Measurements from ENCODE around the gene LMO3. TPM values are rescaled to one million over a fixed set of nuclear protein-coding genes. Genes with fewer than 3 reads are reported as not detected.

The LMO3 gene
- total RNA-seq, 1 donor from 2014 or later, result 3.8 TPM

DNA sequence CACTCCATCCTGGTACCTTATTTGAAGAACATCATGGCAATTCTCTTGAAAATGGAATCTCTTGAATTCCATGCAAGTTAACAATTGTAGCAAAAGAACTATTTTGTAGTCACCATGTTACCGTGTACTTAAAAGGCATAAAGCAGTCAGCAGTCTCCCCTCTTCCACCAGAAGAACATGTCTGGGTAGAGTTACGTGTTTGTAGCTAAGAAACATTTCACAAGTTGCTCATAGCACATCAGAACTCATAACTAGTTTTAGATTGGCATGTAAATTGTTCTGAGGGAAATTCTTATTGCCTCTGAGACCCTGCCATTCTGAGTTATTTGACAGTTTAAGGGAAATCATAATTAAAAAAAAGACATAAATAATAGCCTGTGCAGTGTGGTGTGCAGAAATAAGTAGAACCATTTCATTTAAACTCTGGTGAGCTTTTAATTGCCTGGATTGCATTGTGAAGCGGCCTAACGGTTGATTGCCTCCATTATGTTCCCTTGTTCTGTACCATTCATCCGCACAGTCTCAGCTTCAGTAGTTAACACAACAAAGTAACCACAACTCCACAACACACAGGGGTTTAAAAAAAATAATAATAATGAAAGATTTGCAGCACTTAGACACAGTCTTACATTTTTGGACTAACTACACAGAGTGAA lies 2.6 kb downstream of the LMO3 start:
- no peak for DNase-seq (ENCODE audit: missing footprints)
- intact Hi-C loops (cut with DNase I), result no loop called here
- no peak for ATAC-seq

DNA sequence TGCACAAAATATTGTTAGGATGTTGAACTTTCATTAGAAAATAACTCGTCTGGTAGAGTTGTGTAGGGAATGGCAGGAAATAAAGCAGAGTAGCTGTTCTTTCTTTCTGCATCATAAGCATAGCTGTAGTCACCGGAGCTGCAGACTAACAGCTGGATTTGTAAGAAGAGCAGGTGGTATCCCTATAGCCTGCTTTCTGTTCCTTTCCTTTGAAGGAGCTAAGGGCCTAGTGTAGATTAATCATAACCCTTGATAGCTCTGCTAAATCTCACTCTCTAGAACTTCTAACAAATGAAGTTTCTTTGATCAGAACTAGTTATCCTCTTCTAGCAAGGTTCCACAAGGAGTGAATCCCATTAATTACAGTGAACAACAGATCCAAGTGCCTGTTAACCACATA lies 3.5 kb downstream of the LMO3 start:
- no peak for ATAC-seq
- intact Hi-C loops (cut with DNase I), result no loop called here
- no peak for DNase-seq (ENCODE audit: missing footprints)

DNA sequence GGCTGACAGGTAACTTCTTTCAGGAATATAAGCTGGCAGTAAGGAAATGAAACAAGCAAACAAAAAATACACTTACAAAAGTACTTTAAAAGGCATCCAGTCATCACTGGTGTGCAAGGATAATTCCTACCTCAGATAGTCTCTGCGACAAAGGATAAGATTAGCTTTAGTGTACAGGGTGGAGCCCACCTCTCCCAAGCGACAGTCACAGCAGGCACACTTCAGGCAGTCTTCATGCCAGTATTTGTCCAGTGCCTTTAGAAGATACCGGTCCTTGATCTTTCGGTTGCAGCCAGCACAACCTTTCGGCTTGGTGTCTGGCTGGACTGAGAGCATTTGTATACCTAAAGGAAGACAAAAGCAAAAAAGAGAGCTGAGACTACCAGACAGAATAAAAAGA lies 5.4 kb downstream of the LMO3 start:
- no peak for DNase-seq (ENCODE audit: missing footprints)
- intact Hi-C loops (cut with DNase I), result no loop called here
- ATAC-seq, result no peak

DNA sequence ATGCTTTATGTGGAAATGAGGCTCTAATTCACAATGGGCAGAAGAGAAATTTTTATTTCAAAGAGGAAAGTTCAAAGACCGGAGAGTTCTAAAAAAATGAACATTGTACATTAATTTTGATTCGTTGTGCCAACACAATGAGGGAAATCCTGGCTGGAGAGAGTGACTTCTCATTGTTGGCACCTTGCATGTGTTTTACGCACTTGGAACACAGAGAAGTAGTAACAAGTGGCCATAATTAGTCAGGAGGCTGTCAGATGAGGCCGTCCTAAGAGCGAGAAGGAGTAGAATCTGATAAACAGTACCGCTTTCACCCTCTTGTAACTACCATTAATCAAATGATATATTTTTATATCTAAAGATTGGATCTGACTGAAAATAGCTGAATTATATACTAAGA lies 6.9 kb downstream of the LMO3 start:
- DNase-seq (ENCODE audit: missing footprints), result no peak
- intact Hi-C loops (cut with DNase I), result no loop called here
- ATAC-seq, result no peak

DNA sequence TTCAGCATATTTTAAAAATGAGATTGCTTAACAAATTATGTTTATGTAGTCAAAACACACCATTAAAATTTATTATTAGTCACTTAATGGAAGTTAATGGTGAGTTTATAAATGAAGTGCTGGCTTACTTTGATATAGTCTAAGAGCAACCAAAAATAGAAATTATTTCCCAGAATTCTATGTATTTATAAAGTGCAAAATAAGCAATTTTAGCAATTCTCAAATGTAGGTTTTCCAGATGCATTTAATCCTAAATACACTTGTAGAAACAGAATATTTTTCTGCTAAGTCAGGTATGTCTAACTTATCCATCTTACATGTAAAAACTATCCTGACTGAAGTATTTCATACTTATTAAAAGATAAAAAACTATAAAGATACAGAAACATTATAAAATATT lies 11.2 kb downstream of the LMO3 start:
- intact Hi-C loops (cut with DNase I), result no loop called here
- no peak for ATAC-seq
- no peak for DNase-seq (ENCODE audit: missing footprints)

DNA sequence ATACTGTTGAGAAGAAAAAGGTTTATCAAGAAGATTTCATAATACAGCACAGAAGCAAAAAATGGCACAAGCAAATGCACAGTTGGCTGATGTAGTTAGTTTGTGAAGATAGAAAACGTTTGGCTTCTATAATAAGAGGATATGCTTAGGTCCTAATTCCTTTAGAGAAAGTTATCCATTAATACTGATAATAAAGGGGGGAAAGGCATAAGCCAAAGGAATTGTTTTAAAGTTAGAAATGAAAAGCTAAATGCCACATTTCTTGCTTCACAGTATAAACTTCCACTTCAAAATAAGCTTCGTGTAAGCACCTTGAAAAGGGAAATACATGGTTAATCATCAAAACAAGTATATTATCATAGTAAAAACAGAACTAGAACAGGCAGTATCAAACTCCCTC lies 12.4 kb downstream of the LMO3 start:
- DNase-seq (ENCODE audit: missing footprints) (no peak), ATAC-seq (no peak)
- intact Hi-C loops (cut with DNase I), result no loop called here

DNA sequence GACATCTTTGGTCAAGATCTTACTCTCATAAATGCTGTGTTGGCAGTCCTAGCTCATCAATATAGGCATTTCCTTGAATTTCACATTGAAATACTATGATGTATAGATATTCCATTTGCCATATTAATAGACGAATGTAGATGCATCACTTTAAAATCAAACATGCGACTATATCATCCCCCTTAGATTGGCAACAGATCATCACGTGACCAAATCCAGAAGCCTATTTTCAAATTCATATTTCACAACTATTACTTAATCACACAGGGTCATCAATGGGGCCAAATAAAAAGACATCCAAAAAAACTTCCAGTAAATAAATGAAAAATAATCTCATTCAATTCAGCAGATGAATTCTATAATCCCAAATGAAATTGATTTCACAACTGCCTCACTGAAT lies 15.3 kb downstream of the LMO3 start:
- ATAC-seq (no peak), DNase-seq (ENCODE audit: missing footprints) (no peak)
- intact Hi-C loops (cut with DNase I), result no loop called here

DNA sequence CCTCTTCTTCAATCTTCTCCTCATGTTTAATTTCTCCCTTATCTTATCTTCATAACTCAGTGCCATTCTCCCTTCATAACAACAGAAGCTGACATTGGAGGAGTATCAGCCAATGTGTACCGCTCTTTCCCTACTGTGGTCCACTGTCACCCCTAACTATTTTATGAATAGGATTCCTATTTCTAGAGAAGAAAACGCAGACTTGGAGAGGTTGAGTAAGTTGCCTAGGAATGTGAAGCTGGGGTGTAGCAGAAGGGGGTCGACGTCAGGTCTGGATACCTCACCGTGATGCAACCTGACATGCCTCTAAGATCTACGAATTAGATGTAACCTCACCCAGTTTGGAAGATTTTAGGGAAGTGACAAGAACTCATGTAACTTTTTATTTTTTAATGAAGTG lies 17.1 kb downstream of the LMO3 start:
- DNase-seq (ENCODE audit: missing footprints), result no peak
- intact Hi-C loops (cut with DNase I), result no loop called here
- no peak for ATAC-seq

DNA sequence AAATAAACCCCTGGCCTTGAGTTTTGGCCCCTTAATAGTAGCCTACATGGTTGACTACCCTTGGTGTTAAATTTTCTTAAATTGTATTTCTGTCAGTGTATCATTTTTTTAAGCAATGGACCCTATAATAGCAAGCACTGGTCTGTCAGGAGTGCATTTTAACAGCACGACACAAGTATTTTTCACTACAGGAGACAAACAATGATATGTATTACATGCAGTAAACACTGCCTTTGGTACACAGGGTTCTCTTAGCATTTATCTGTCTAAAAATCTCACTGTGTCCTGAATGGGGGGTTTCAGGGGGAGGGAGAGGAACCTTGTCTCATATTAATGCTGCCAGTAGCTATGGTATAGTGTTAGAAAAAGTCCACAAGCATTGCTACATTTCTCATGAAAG lies 18.4 kb downstream of the LMO3 start:
- intact Hi-C loops (cut with DNase I), result no loop called here
- no peak for DNase-seq (ENCODE audit: missing footprints)
- no peak for ATAC-seq

DNA sequence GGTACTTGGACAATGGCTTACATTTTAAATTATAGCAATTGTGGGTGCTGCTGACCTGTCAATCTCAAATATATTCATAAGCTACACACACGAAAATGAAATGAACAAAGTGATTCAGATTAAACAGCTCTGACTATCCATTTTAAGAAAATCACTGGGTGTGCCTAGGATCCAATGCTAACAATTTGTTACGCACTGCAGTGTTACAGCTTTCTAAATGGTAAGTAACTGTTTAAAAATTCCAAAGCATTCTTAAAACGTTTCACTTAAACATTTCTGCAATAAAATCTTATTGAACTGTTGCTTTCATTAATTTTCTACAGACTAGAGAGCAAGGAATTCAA lies 18.9 kb downstream of the LMO3 start:
- intact Hi-C loops (cut with DNase I), result no loop called here
- no peak for DNase-seq (ENCODE audit: missing footprints)
- ATAC-seq, result peak; percentile 9

DNA sequence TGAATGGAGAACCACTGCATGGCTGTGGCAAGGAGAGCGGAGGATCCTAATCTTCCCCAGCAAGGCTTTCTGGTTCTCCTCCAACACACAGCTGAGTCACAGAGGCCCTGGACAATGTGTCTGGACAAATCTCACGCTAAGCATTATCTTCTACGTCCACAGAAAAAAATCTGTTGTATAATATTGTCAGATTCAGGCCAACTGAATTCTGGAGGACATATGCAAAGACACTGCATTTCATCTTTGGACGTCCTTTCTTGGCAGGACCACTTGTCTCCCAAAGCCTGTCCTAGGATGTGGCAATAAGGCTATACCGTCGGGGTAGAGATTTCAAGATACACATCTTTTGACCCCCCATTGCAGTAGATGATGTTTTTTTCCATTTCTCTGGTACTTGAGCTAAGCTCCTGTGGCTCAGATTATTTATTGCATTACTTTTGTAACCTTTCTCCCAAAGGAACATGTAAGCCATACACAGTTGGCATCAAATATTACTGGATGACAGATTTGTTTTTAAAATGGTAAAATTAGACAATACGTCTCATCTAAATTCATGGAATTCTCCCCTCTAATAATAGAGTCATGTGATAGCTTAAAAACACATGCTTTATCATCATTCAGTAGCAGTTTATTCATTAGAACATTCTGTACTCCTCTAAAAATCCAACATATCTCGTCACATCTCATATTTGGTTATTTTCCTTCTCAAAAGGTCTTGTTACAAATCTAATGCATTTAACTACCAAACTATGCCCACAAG lies 19.4 kb downstream of the LMO3 start:
- intact Hi-C loops (cut with DNase I), result no loop called here
- DNase-seq (ENCODE audit: missing footprints), result no peak
- peak; percentile 87 for ATAC-seq

DNA sequence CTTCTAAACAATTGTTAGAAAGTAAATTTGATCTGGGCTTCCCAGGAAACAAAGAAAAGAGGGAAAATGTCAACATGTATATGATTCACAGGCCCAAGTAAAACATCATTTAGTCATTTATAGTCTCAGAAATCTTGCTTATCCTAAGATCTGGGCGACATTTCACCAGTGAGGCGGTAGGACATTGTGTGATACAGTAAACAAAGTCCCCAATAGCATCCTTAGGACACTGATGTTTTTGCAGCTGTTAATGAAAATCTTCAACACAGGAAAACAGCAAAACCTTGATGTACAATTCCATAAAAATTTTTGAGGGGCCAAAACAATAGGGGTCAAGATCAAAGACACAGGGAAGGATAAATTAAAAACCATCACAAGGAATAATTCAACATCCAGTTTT lies 20.2 kb downstream of the LMO3 start:
- ATAC-seq (no peak), DNase-seq (ENCODE audit: missing footprints) (no peak)
- intact Hi-C loops (cut with DNase I), result no loop called here

DNA sequence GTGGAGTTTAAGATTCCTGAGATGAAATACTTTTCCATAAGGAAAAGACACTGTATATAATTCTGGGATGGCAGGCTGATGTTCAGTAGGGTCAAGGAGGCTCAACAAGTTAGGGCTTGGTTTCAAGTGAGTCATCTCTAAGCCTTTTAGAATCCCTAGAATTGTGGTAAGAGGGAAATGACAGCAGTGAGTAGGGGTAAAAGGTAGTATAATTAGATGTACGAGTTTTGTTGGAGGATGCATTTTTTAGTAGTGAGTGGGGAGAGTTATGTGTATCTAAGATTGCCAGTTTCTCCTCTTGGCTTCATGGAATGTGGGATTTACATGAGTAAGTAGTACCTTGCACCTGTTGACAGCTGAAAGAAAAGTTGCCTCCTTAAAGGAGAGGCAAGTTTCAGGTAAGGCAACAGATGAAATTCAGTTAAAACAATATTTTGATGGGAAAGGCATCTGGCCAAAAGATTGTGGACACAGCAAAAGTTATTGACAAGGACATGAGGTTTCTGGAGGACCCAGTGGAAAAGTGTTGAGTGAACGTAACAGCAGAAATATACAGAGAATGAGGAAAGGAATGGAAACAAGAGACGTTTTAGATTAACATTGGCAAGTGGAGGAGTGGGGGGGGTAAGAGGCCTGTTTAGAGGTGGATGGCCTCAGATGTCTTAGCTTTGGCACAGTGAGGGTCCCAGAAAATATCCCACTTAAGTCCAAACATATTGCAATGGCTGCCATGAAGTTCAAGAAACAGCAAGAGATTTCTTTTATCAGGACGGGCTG lies 21.8 kb downstream of the LMO3 start:
- no peak for DNase-seq (ENCODE audit: missing footprints)
- ATAC-seq, result no peak
- intact Hi-C loops (cut with DNase I), result no loop called here

DNA sequence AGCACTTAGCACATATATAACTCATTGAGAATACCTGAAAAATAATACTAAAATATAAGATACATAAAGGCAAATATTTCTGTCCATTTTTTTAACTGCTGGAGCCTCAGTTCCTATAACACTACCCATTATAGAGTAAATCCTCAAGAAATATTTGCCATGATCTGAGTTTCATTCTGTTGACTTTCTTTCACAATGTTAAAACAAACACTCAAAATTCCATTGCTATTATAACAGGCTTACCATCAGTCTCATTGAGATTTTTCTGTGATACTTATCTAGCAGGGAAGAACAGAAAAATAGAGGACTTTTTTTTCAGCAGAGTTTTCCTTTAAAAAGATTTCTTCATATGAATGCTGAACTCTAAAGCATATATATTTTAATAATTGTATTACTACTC lies 24.5 kb downstream of the LMO3 start:
- no peak for ATAC-seq
- intact Hi-C loops (cut with DNase I), result no loop called here
- DNase-seq (ENCODE audit: missing footprints), result no peak

DNA sequence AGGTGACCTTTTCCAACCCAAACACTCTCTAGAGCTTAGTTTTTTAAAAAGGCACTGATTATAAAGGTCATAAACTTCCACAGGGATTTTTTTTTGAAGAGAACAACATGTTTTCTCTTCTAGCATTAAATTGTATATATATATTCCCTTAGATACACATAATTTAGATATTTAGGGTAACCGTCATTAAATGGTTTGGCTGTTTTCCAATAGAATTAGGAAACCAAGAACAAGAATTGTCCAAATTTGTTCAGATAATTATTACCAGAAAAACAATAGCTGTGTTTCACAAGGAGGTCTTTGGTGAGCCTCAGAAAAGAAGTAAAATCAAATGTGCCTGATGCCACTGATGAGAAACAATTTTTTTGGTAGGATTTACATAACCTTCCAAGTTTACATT lies 26.9 kb downstream of the LMO3 start:
- no peak for ATAC-seq
- intact Hi-C loops (cut with DNase I), result no loop called here

DNA sequence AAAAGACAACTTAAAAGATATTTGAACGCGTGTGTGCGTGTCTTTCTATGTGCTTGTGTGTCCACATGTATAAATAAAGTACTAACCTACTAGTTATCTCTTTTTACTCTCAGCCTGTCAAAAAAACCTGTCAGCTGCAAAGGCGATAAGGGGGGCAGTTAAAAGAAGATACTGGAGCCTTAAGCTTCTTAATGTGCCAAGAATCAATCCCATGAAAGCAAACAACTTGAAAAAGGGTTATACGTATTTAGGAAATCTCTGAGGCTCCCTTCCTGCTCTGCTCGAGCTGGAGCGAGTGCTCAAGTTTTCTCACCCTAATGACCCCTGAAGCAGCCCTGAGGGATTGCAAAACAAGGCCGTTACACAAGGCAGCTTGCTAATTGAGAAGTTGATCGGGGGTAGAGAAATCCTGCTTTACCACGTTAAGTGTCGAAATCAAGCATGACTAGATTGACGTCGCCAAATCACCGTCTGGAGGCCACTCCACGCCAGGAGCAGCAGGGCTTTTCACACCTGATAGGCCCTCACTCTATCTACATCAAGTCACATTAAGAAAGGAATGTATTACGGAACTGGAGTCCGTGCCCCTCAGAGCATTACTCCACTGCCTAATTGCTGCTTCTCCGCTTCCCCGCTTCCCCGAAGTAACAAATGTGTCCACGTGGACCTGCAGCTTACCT lies 32.4 kb downstream of the LMO3 start:
- peak; percentile 37 for DNase-seq (ENCODE audit: missing footprints)
- ATAC-seq, result peak; percentile 96
- intact Hi-C loops (cut with DNase I), result no loop called here

More for the DNA sequence above, 26.9 kb downstream of the LMO3 start:
- DNase-seq (ENCODE audit: missing footprints), result no peak

DNA sequence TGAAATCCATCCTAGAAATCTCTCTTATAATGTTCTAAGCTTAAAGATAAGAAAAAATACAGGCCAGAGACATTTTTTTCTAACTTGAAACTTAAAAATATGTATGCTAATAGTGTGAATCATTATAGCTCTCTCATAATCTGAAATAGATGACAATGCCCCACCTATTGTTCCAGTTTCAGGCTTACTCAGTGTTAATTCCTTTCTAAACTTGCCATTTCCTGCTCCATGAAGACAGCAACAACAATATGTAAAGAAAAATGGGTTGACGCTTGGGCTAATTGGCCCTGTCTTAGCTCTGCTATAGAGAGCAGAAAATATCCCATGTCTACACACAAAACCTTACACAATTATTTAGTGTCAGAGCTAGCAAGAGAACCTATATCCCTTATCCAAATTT lies 37.1 kb downstream of the LMO3 start:
- intact Hi-C loops (cut with DNase I), result no loop called here
- ATAC-seq, result no peak

DNA sequence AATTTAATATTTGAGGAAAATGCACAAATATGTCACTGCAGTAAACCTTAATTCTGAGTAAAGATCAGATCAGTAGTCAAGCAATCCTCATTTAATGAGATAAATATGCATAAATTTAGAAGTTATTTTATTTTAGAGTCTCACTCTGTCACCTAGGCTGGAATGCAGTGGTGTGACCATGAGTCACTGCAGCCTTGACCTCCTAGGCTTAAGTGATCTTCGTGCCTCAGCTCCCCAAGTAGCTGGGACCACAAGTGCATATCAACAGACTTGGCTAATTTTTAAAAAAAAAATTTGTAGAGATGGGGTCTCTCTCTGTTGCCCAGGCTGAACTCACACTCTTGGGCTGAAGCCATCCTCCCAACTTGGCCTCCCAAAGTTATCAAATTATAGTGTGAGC lies 41.3 kb downstream of the LMO3 start:
- ATAC-seq, result no peak
- no peak for DNase-seq (ENCODE audit: missing footprints)
- intact Hi-C loops (cut with DNase I), result no loop called here

More for the DNA sequence above, 37.1 kb downstream of the LMO3 start:
- DNase-seq (ENCODE audit: missing footprints), result no peak

DNA sequence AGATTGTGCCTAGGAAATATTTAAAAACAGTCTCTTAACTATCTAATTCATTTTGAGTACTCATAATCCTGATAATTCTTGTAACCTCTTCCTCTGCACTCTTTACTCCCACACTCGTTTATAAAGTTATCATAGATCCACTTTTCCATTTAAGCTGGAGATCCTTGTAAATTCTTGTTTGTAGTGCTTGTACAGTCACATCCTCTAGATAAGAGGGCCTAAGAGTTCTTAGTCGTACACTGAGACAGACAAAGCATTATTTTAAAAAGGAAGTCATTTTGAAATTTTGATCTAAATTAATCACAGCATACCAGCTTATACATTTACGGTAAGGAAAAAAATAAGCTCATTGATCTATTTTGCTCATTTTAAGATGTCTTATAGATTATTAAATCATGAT lies 42.5 kb downstream of the LMO3 start:
- ATAC-seq (no peak), DNase-seq (ENCODE audit: missing footprints) (no peak)
- intact Hi-C loops (cut with DNase I), result no loop called here

DNA sequence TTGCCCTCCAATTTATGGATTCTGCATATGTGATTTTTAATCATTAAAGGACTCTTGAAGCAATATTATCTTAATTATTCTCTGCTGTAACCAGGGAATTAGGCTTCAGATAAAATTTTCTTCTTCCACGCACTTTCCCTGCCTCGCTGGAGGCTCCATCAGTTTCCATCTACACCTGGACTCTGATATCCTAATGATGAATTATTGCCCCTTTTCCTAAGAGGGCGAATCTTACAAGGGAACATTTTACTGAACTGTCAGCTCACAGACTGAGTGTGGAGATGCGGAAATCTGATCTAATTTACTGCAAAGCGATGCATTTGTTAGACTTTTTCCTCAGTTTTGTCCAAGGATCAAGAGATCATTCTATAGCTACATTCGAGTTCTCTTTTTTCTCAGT lies 43.0 kb downstream of the LMO3 start:
- DNase-seq (ENCODE audit: missing footprints), result no peak
- intact Hi-C loops (cut with DNase I), result no loop called here
- ATAC-seq, result no peak
